HG02973 (cell line): Measurements from ENCODE around the gene PROX2.

Source experiments
- ATAC-seq: cut with Tn5 transposase; IDR thresholded peaks from one replicate; pipeline ENCODE4 v1.9.1; 2021; ENCODE audit warnings: moderate library complexity; ENCODE audit not compliant: unreplicated experiment

PROX2 gene

DNA sequence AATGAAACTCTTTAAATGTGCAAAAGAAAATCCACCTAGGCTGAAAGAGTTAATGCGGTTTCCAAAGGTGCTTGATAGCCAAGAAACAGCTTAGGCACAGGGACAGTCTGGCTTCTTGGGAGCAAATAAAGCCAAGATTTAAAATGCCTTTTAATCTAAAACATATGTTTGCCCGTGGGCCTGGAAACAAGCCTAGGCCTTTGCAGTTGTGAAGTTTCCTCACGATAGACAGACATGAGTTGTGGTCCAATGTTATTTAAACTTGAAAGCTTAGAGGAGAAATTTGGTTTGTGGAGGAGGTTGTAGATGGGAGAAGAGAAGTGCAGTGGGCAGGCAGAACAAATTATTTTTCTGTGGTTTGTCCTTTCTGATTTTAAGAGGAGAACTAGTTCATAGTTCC, 29.8 kb downstream of the PROX2 start:
- ATAC-seq, result no peak

GRCh38 chr14:74843653-74844052, 32.3 kb downstream of the PROX2 start:
- no peak for ATAC-seq

GRCh38 chr14:74841230-74842207, 34.4 kb downstream of the PROX2 start:
- peak; percentile 75 for ATAC-seq

GRCh38 chr14:74840603-74841030, 35.3 kb downstream of the PROX2 start:
- peak; percentile 42 for ATAC-seq

DNA sequence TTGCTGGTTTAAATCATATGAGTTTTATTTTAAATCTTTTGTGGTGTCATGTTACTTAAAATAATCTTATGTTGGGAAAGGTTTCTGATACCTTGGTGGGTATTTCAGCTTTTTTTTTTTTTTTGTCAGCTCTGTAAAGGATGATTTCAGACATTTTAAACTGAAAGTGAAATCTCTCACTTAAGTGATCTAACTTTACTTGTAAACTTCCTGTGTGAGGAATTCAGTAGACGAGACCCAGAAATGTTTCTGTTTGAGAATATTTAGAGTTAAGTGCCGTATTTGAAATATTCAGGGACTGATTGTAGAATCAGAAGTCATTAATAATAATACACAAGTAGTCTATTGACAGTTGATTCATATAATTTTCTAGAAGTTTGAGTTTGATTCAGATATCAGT, 37.8 kb downstream of the PROX2 start:
- ATAC-seq, result no peak

DNA sequence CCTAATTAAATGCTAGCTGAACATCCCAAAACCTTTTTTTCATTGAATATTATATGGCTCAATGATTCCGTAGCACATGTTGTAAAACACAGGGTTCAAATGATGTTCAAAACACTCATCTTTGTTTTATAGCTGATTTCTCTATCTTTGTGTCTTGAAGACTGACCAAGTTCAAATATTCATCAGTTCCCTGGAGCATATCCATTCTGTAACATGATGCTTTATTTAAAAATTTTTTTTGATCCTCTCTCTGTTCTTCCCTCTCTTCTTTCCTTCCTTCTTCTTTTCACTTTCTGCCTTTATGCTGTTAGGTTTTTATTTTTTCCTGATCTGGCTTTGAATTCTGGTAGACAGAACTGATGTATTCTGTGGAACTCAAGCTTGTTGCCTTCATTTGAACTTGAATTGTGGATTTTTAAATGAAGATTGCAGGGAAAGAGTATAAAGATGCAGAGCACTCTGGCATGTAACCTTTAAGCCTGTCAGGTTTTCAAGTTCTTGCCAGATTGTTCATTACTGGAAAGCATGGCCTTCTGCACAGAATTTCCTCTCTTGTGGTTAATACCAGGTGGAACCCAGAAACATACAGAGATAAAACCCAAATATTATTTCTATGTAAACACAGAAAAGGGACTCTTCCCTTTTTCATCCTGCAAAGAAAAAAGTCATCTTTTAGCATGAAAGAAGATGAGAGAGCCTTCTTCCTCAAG, 39.5 kb downstream of the PROX2 start:
- no peak for ATAC-seq

GRCh38 chr14:74835645-74836250, 40.2 kb downstream of the PROX2 start:
- ATAC-seq, result no peak

- ATAC-seq, result no peak
These were observed 41.1 kb downstream of the PROX2 start for GRCh38 chr14:74834692-74835392.

DNA sequence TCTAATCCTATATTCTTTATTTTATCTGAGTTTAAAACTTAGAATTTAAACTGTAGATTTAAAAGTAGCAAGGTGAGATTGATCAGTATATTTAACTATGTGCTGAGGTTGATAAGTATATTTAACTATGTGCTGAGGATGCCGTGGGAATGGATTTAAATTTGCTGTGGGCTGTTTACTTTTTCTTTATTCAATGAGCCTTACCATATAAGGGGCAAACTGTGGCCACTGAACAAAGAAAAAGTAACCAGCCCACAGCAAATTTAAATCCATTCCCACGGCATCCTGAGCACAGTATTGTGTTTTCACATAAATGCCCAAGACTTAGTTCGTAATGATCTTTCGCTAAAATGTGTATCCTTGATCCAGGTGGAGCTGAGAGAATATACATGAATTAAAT, 43.1 kb downstream of the PROX2 start:
- no peak for ATAC-seq

- no peak for ATAC-seq
These were observed 46.7 kb downstream of the PROX2 start for GRCh38 chr14:74829251-74829650.

DNA sequence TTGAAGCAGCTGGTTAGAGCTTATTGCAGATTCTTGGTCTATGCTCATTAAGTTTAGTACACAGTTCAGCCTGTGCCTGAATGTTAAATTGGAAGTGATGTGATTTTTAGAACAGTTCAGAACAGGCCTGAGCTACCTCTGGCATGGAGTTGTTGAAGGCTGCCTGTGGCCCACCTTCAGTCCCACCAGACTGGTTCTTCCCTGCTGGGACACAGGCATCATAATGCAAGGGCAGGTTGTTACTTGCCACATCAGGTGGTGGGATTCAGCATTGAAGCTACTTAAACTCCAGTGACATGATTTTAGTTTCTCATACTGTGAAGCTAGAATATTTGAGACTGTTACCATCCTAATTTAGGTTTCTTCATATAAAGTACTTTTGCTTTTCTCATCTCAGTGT, 49.4 kb downstream of the PROX2 start:
- ATAC-seq, result no peak
